Suprapubic skin (tissue), 4 donors: ENCODE results near the gene STK38L.

Source experiments
- EP300 ChIP-seq: sonication (generic); formaldehyde crosslinking; IDR thresholded peaks from one replicate; pipeline ENCODE4 v1.6.1; 2017; ENCODE audit warnings: antibody characterized with exemption
- POLR2A ChIP-seq, 2 donors: fragments of 450-650 bp; IDR thresholded peaks; one replicate each; pipeline ENCODE4 v1.6.1; 2017; ENCODE audit warnings: antibody characterized with exemption in 2 of 2, mild to moderate bottlenecking in 2 of 2, moderate library complexity in 2 of 2
- POLR2AphosphoS5 ChIP-seq, 3 donors: sonication (generic); formaldehyde crosslinking; IDR thresholded peaks; one replicate each; pipeline ENCODE4 v1.6.1; 2017; ENCODE audit warnings: antibody characterized with exemption in 3 of 3
- TF ChIP-seq, protein P1 (sequence below), 2 donors: fragments of 200-600 bp in 1 of 2; fragments of 450-650 bp in 1 of 2; sonication (generic) in 1 of 2; IDR thresholded peaks; one replicate each; pipeline ENCODE4 v1.5.1; 2016 to 2019; ENCODE audit warnings: antibody characterized with exemption in 2 of 2, mild to moderate bottlenecking in 1 of 2, moderate library complexity in 1 of 2

- TF ChIP-seq POLR2A (IDR thresholded peaks at IDR 0.05) (no peak), EP300 (no peak), POLR2AphosphoS5 (IDR thresholded peaks at IDR 0.05) (no peak)
- TF ChIP-seq, protein P1, sequence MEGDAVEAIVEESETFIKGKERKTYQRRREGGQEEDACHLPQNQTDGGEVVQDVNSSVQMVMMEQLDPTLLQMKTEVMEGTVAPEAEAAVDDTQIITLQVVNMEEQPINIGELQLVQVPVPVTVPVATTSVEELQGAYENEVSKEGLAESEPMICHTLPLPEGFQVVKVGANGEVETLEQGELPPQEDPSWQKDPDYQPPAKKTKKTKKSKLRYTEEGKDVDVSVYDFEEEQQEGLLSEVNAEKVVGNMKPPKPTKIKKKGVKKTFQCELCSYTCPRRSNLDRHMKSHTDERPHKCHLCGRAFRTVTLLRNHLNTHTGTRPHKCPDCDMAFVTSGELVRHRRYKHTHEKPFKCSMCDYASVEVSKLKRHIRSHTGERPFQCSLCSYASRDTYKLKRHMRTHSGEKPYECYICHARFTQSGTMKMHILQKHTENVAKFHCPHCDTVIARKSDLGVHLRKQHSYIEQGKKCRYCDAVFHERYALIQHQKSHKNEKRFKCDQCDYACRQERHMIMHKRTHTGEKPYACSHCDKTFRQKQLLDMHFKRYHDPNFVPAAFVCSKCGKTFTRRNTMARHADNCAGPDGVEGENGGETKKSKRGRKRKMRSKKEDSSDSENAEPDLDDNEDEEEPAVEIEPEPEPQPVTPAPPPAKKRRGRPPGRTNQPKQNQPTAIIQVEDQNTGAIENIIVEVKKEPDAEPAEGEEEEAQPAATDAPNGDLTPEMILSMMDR (IDR thresholded peaks at IDR 0.05) = no peak
Observed at GRCh38 chr12:27336282-27336653, 92.2 kb downstream of the STK38L start.
